Stomach smooth muscle (tissue), 2 donors: ENCODE results near the gene MMAB.

ENCODE experiments used
- H3K27ac ChIP-seq: one replicate; pipeline ENCODE4 v1.7.0; 2013; ENCODE audit warnings: mild to moderate bottlenecking, low read length, inconsistent platforms
- H3K27me3 ChIP-seq, 2 donors: one replicate each; pipeline ENCODE4 v1.7.0; 2013; ENCODE audit warnings: low read length in 2 of 2; ENCODE audit not compliant: insufficient read depth in 2 of 2, control insufficient read depth in 1 of 2
- H3K36me3 ChIP-seq, 2 donors: one replicate each; pipeline ENCODE4 v1.7.0; 2013; ENCODE audit warnings: low read length in 2 of 2; ENCODE audit not compliant: control insufficient read depth in 2 of 2, insufficient read depth in 2 of 2
- H3K4me1 ChIP-seq: one replicate; pipeline ENCODE4 v1.7.0; 2013; ENCODE audit warnings: low read length; ENCODE audit not compliant: control insufficient read depth, insufficient read depth
- H3K4me3 ChIP-seq, 2 donors: one replicate each; pipeline ENCODE4 v1.7.0; 2013; ENCODE audit warnings: low read length in 2 of 2
- H3K9ac ChIP-seq, 2 donors: one replicate each; pipeline ENCODE4 v1.7.0; 2013; ENCODE audit warnings: low read length in 2 of 2, mild to moderate bottlenecking in 1 of 2
- H3K9me3 ChIP-seq, 2 donors: one replicate each; pipeline ENCODE4 v1.7.0; 2013; ENCODE audit warnings: low read length in 2 of 2; ENCODE audit not compliant: control insufficient read depth in 2 of 2
- donor health status: healthy.
- donor health status: Pancreatic carcinoma.

Gene MMAB

GRCh38 chr12:109601557-109601956 lies 28.3 kb upstream of the MMAB start:
- Histone ChIP-seq H3K36me3 (no peaks in the 10 kb centered on the region), H3K4me3 (no peak overlapping the region), H3K4me1 (peaks cover 9% of the 10 kb centered on the region), H3K27me3 (peaks cover 4 to 5% of the 10 kb centered on the region in 2 donors), H3K27ac (no peak overlapping the region), H3K9me3 (no peaks in the 10 kb centered on the region), H3K9ac (no peak overlapping the region)

- Histone ChIP-seq H3K4me3 (no peak overlapping the region), H3K4me1 (peaks cover 5% of the 10 kb centered on the region), H3K9me3 (no peaks in the 10 kb centered on the region), H3K9ac (no peak overlapping the region), H3K27me3 (no peaks in the 10 kb centered on the region), H3K36me3 (no peaks in the 10 kb centered on the region), H3K27ac (no peak overlapping the region)
These were observed 27.7 kb upstream of the MMAB start for GRCh38 chr12:109600995-109601394.

GRCh38 chr12:109600481-109600880 lies 27.2 kb upstream of the MMAB start:
- no peaks in the 10 kb centered on the region for H3K27me3 ChIP-seq
- no peaks in the 10 kb centered on the region for H3K36me3 ChIP-seq
- H3K27ac ChIP-seq: no peak overlapping the region
- H3K9ac ChIP-seq: no peak overlapping the region
- no peak overlapping the region for H3K4me3 ChIP-seq
- H3K9me3 ChIP-seq: no peaks in the 10 kb centered on the region
- peaks cover 5% of the 10 kb centered on the region for H3K4me1 ChIP-seq

GRCh38 chr12:109599087-109599486 lies 25.8 kb upstream of the MMAB start:
- Histone ChIP-seq H3K36me3 (peaks cover 0 to 7% of the 10 kb centered on the region in 2 donors), H3K4me3 (no peak overlapping the region), H3K27me3 (no peaks in the 10 kb centered on the region), H3K9me3 (no peaks in the 10 kb centered on the region), H3K4me1 (peaks cover 5% of the 10 kb centered on the region), H3K27ac (no peak overlapping the region), H3K9ac (no peak overlapping the region)

GRCh38 chr12:109598428-109598854 lies 25.1 kb upstream of the MMAB start:
- H3K4me3 ChIP-seq: no peak overlapping the region
- H3K36me3 ChIP-seq: peaks cover 0 to 7% of the 10 kb centered on the region in 2 donors
- no peak overlapping the region for H3K9ac ChIP-seq
- H3K9me3 ChIP-seq: no peaks in the 10 kb centered on the region
- H3K27ac ChIP-seq: no peak overlapping the region
- no peaks in the 10 kb centered on the region for H3K27me3 ChIP-seq
- peaks cover 5% of the 10 kb centered on the region for H3K4me1 ChIP-seq

GRCh38 chr12:109597795-109598427 lies 24.6 kb upstream of the MMAB start:
- peaks cover 5% of the 10 kb centered on the region for H3K4me1 ChIP-seq
- peak overlapping the region in 1 of 2 donors; percentile 29 for H3K9ac ChIP-seq

GRCh38 chr12:109597414-109597794 lies 24.1 kb upstream of the MMAB start:
- no peak overlapping the region for H3K27ac ChIP-seq
- H3K9ac ChIP-seq: no peak overlapping the region

More at GRCh38 chr12:109597795-109598427, 24.6 kb upstream of the MMAB start:
- H3K9me3 ChIP-seq: no peaks in the 10 kb centered on the region
- peaks cover 0 to 7% of the 10 kb centered on the region in 2 donors for H3K36me3 ChIP-seq
- H3K4me3 ChIP-seq: no peak overlapping the region
- no peak overlapping the region for H3K27ac ChIP-seq
- H3K27me3 ChIP-seq: no peaks in the 10 kb centered on the region

GRCh38 chr12:109596418-109597244 lies 23.3 kb upstream of the MMAB start:
- Histone ChIP-seq H3K27me3 (no peaks in the 10 kb centered on the region), H3K27ac (no peak overlapping the region), H3K9me3 (no peaks in the 10 kb centered on the region), H3K4me3 (no peak overlapping the region), H3K36me3 (peaks cover 0 to 8% of the 10 kb centered on the region in 2 donors), H3K9ac (no peak overlapping the region), H3K4me1 (peaks cover 5% of the 10 kb centered on the region)

More at GRCh38 chr12:109597414-109597794, 24.1 kb upstream of the MMAB start:
- no peak overlapping the region for H3K4me3 ChIP-seq
- no peaks in the 10 kb centered on the region for H3K9me3 ChIP-seq
- no peaks in the 10 kb centered on the region for H3K27me3 ChIP-seq
- H3K4me1 ChIP-seq: peaks cover 5% of the 10 kb centered on the region
- peaks cover 0 to 7% of the 10 kb centered on the region in 2 donors for H3K36me3 ChIP-seq

- no peak overlapping the region for H3K4me3 ChIP-seq
These were observed 22.1 kb upstream of the MMAB start for GRCh38 chr12:109595321-109595902.

GRCh38 chr12:109594556-109595317 lies 21.4 kb upstream of the MMAB start:
- H3K27ac ChIP-seq: no peak overlapping the region
- H3K9me3 ChIP-seq: no peaks in the 10 kb centered on the region
- H3K4me3 ChIP-seq: no peak overlapping the region
- peaks cover 5% of the 10 kb centered on the region for H3K4me1 ChIP-seq
- peaks cover 0 to 15% of the 10 kb centered on the region in 2 donors for H3K36me3 ChIP-seq
- H3K9ac ChIP-seq: no peak overlapping the region
- H3K27me3 ChIP-seq: no peaks in the 10 kb centered on the region

More at GRCh38 chr12:109595321-109595902, 22.1 kb upstream of the MMAB start:
- H3K27me3 ChIP-seq: no peaks in the 10 kb centered on the region
- no peak overlapping the region for H3K27ac ChIP-seq
- peaks cover 5% of the 10 kb centered on the region for H3K4me1 ChIP-seq
- H3K36me3 ChIP-seq: peaks cover 0 to 12% of the 10 kb centered on the region in 2 donors
- no peak overlapping the region for H3K9ac ChIP-seq
- no peaks in the 10 kb centered on the region for H3K9me3 ChIP-seq
